Sigmoid colon (tissue), 4 donors: Measurements from ENCODE around the gene CFAP57.

Experiments
- CTCF ChIP-seq, 4 experiments: fragments of 450-650 bp in 3 of 4; fragments of 200-600 bp in 1 of 4; IDR thresholded peaks; one replicate each; pipeline ENCODE4 v1.5.1; 2016 to 2019; ENCODE audit warnings: antibody characterized with exemption in 4 of 4, mild to moderate bottlenecking in 3 of 4, moderate library complexity in 2 of 4
- EP300 ChIP-seq, 4 donors: sonication (generic); formaldehyde crosslinking; IDR thresholded peaks; one replicate each; pipeline ENCODE4 v1.6.1; 2017; ENCODE audit warnings: antibody characterized with exemption in 4 of 4
- POLR2A ChIP-seq, 2 donors: fragments of 450-650 bp; IDR thresholded peaks; one replicate each; pipeline ENCODE4 v1.6.1; 2016; ENCODE audit warnings: antibody characterized with exemption in 2 of 2, mild to moderate bottlenecking in 2 of 2, moderate library complexity in 2 of 2
- POLR2AphosphoS5 ChIP-seq, 4 donors: sonication (generic); formaldehyde crosslinking; IDR thresholded peaks; one replicate each; pipeline ENCODE4 v1.6.1; 2017; ENCODE audit warnings: antibody characterized with exemption in 4 of 4

GRCh38 chr1:43292679-43293078, 120.5 kb downstream of the CFAP57 start:
- TF ChIP-seq POLR2A (IDR thresholded peaks at IDR 0.05) (no peak), CTCF (IDR thresholded peaks at IDR 0.05) (no peak), EP300 (IDR thresholded peaks at IDR 0.05) (no peak), POLR2AphosphoS5 (IDR thresholded peaks at IDR 0.05) (no peak)
